OCI-LY1 (cell line): ENCODE data around the gene BFSP1.

Source experiments
- H2AFZ ChIP-seq: fragments of 200-600 bp; sonication (generic), shearing (Covaris generic); 2 replicates; pipeline ENCODE4 v1.6.0; 2014; ENCODE audit warnings: antibody characterized with exemption, mild to moderate bottlenecking, low read length
- H3F3A ChIP-seq: fragments of 200-600 bp; sonication (generic), shearing (Covaris generic); 2 replicates; pipeline ENCODE4 v1.6.0; 2014; ENCODE audit warnings: mild to moderate bottlenecking, antibody characterized with exemption, low read length, moderate library complexity; ENCODE audit not compliant: insufficient read depth
- H3K27ac ChIP-seq: fragments of 200-600 bp; sonication (generic); 2 replicates; pipeline ENCODE4 v1.5.1; 2014; ENCODE audit warnings: low read length, mixed run types, mild to moderate bottlenecking, low read depth; ENCODE audit not compliant: poor library complexity, severe bottlenecking
- H3K27me3 ChIP-seq: fragments of 200-600 bp; sonication (generic); 2 replicates; pipeline ENCODE4 v1.6.0; 2014; ENCODE audit warnings: antibody characterized with exemption, mild to moderate bottlenecking, low read length, moderate library complexity; ENCODE audit not compliant: insufficient read depth
- H3K36me3 ChIP-seq: fragments of 200-600 bp; sonication (generic); 2 replicates; pipeline ENCODE4 v1.6.1; 2014; ENCODE audit warnings: mild to moderate bottlenecking, antibody characterized with exemption, low read length, moderate library complexity, mixed read lengths; ENCODE audit not compliant: insufficient read depth
- H3K4me1 ChIP-seq: fragments of 200-600 bp; sonication (generic); 2 replicates; pipeline ENCODE4 v1.5.1; 2014; ENCODE audit warnings: mild to moderate bottlenecking, low read length, moderate library complexity; ENCODE audit not compliant: insufficient read depth, severe bottlenecking
- H3K4me2 ChIP-seq: fragments of 200-600 bp; sonication (generic), shearing (Covaris generic); 2 replicates; pipeline ENCODE4 v1.6.1; 2014; ENCODE audit warnings: low read length
- H3K4me3 ChIP-seq: fragments of 200-600 bp; sonication (generic); 2 replicates; pipeline ENCODE4 v1.5.1; 2014; ENCODE audit warnings: low read length, low read depth, mild to moderate bottlenecking, mixed read lengths; ENCODE audit not compliant: poor library complexity, severe bottlenecking
- H3K79me2 ChIP-seq: fragments of 200-600 bp; shearing (Covaris generic); 2 replicates; pipeline ENCODE4 v1.6.1; 2016; ENCODE audit warnings: mixed run types, low read length, mixed read lengths; ENCODE audit not compliant: insufficient read depth
- H3K9ac ChIP-seq: fragments of 200-600 bp; sonication (generic), shearing (Covaris generic); 2 replicates; pipeline ENCODE4 v1.6.1; 2014; ENCODE audit warnings: mild to moderate bottlenecking, low read length, mixed read lengths
- H3K9me2 ChIP-seq: fragments of 200-600 bp; sonication (generic), shearing (Covaris generic); 2 replicates; pipeline ENCODE4 v1.6.1; 2014; ENCODE audit warnings: low read depth, mild to moderate bottlenecking, low read length, mixed read lengths
- H3K9me3 ChIP-seq: fragments of 200-600 bp; shearing (Covaris generic); 2 replicates; pipeline ENCODE4 v1.6.1; 2014; ENCODE audit warnings: low read length, mixed read lengths
- H4K20me1 ChIP-seq: fragments of 200-600 bp; sonication (generic), shearing (Covaris generic); 2 replicates; pipeline ENCODE4 v1.6.0; 2016; ENCODE audit warnings: mild to moderate bottlenecking, low read length; ENCODE audit not compliant: insufficient read depth
- EZH2 ChIP-seq: fragments of 200-600 bp; sonication (generic), shearing (Covaris generic); IDR thresholded peaks from 2 replicates; pipeline ENCODE4 v1.8.0; 2017; ENCODE audit warnings: borderline replicate concordance, mixed run types, mild to moderate bottlenecking, antibody characterized with exemption, low read length, moderate library complexity, mixed read lengths
- TF ChIP-seq, protein P1 (sequence below): fragments of 200-600 bp; sonication (generic), shearing (Covaris generic); IDR thresholded peaks from 2 replicates; pipeline ENCODE4 v1.5.1; 2017; ENCODE audit warnings: mild to moderate bottlenecking, antibody characterized with exemption, low read length, moderate library complexity, mixed read lengths

BFSP1 gene

DNA sequence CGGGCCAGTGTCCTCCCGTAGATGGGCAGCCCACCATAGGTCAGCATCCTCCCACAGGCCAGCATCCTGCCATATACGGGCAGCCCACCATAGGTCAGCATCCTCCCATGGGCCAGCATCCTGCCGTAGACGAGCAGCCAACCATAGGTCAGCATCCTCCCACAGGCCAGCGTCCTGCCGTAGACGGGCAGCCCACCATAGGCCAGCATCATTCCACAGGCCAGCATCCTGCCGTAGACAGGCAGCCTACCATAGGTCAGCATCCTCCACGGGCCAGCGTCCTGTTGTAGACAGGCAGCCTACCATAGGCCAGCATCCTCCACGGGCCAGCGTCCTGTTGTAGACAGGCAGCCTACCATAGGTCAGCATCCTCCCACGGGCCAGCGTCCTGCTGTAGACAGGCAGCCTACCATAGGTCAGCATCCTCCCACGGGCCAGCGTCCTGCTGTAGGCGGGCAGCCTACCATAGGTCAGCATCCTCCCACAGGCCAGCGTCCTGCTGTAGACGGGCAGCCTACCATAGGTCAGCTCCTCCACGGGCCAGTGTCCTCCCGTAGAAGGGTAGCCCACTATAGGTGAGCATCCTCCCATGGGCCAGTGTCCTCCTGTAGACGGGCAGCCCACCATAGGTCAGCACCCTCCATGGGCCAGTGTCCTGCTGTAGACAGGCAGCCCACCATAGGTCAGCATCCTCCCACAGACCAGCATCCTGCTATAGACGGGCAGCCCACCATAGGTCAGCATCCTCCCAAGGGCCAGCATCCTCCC, 62.9 kb downstream of the BFSP1 start:
- H3K79me2 ChIP-seq = no peaks in the 10 kb centered on the region
- no peaks in the 10 kb centered on the region for H4K20me1 ChIP-seq
- H3K27ac ChIP-seq = no peak overlapping the region
- H3K4me1 ChIP-seq = no peaks in the 10 kb centered on the region
- H3F3A ChIP-seq = no peaks in the 10 kb centered on the region
- H3K4me2 ChIP-seq = no peak overlapping the region
- H3K9me2 ChIP-seq = no peaks in the 10 kb centered on the region
- TF ChIP-seq, protein P1, sequence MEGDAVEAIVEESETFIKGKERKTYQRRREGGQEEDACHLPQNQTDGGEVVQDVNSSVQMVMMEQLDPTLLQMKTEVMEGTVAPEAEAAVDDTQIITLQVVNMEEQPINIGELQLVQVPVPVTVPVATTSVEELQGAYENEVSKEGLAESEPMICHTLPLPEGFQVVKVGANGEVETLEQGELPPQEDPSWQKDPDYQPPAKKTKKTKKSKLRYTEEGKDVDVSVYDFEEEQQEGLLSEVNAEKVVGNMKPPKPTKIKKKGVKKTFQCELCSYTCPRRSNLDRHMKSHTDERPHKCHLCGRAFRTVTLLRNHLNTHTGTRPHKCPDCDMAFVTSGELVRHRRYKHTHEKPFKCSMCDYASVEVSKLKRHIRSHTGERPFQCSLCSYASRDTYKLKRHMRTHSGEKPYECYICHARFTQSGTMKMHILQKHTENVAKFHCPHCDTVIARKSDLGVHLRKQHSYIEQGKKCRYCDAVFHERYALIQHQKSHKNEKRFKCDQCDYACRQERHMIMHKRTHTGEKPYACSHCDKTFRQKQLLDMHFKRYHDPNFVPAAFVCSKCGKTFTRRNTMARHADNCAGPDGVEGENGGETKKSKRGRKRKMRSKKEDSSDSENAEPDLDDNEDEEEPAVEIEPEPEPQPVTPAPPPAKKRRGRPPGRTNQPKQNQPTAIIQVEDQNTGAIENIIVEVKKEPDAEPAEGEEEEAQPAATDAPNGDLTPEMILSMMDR = no peak
- no peak for TF ChIP-seq EZH2
- no peaks in the 10 kb centered on the region for H3K36me3 ChIP-seq
- no peak overlapping the region for H3K9ac ChIP-seq
- H3K9me3 ChIP-seq = no peaks in the 10 kb centered on the region
- H3K4me3 ChIP-seq = no peak overlapping the region
- H2AFZ ChIP-seq = no peak overlapping the region
- H3K27me3 ChIP-seq = peaks cover 5% of the 10 kb centered on the region; the same call in 1 of the 2 replicates

DNA sequence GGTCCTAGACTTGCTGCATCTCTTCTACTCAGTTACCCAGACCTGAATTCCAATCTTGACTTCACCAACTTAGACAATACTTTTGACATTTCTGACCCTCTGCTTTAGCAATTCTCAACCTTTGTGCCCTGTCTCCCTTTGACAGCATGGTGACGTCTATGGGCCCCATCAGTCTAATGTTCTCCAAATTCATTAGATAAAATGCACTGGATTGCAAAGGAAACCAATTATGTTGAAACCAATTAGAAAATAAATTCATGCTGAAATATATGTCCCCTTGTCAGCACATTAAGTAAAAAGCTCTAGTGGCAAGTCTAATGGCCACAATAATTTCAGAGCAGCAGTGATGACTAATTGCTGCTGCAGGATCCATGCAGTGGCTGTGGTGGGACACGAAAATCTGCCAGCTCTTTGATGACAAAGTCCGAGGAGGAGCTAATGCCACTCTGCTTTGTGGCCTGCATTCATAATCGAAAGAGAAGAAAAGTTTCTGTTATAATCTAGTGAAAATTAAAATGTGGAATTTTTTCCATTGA, 64.0 kb downstream of the BFSP1 start:
- H4K20me1 ChIP-seq = no peaks in the 10 kb centered on the region

DNA sequence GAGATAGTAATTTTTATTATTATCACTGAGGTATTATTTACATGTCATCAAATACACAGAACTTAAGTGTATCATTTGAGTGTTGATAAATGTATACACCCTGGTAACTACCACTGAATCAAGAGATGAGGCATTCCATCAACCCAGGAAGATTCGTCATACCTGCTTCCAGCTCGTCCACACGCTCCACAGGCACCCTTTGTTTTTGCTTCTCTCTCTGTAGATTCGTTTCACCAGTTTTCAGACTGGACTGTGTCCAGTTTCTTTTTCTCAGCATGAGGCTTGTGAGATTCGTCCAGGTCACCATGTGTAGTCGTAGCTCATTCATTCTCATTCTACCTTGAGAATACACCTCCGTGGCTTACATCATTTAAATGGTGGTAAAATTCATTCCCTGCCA, 64.5 kb downstream of the BFSP1 start:
- H3K9me3 ChIP-seq = no peaks in the 10 kb centered on the region
- no peak overlapping the region for H3K4me3 ChIP-seq
- H2AFZ ChIP-seq = no peak overlapping the region
- H3K79me2 ChIP-seq = no peaks in the 10 kb centered on the region
- no peak for TF ChIP-seq EZH2
- TF ChIP-seq, protein P1 = no peak
- H3K4me1 ChIP-seq = no peaks in the 10 kb centered on the region
- H3K9ac ChIP-seq = no peak overlapping the region
- no peak overlapping the region for H3K4me2 ChIP-seq
- H3K36me3 ChIP-seq = no peaks in the 10 kb centered on the region
- H3K27me3 ChIP-seq = 0 out of 2 replicates have a peak, but pooled peaks cover 5% of the 10 kb centered on the region
- no peaks in the 10 kb centered on the region for H3F3A ChIP-seq
- no peak overlapping the region for H3K27ac ChIP-seq
- no peaks in the 10 kb centered on the region for H3K9me2 ChIP-seq
- no peaks in the 10 kb centered on the region for H4K20me1 ChIP-seq

More for the DNA sequence above, 64.0 kb downstream of the BFSP1 start:
- Histone ChIP-seq H3K79me2 (no peaks in the 10 kb centered on the region), H3K27me3 (0 out of 2 replicates have a peak, but pooled peaks cover 5% of the 10 kb centered on the region), H3K9me2 (no peaks in the 10 kb centered on the region), H2AFZ (no peak overlapping the region), H3K4me2 (no peak overlapping the region), H3K27ac (no peak overlapping the region), H3K4me1 (no peaks in the 10 kb centered on the region), H3F3A (no peaks in the 10 kb centered on the region), H3K4me3 (no peak overlapping the region), H3K36me3 (no peaks in the 10 kb centered on the region), H3K9ac (no peak overlapping the region), H3K9me3 (no peaks in the 10 kb centered on the region)
- TF ChIP-seq EZH2 = no peak
- TF ChIP-seq, protein P1 = no peak
